AG04450 (cell line): ENCODE results near the gene CYP27A1. TPM values are rescaled to one million over a fixed set of nuclear protein-coding genes. Genes with fewer than 3 reads are reported as not detected.

ENCODE experiments used
- CTCF ChIA-PET: fragments of 300-600, 350-600 bp; formaldehyde crosslinking; extraction: SDS; loops from one replicate; lab custom pipeline; 2022; ENCODE audit warnings: antibody characterized with exemption, inconsistent platforms; lab: Charles Lee
- POLR2A ChIA-PET: fragments of 350-600 bp; formaldehyde crosslinking; extraction: SDS; loops from one replicate; lab custom pipeline; 2021; ENCODE audit warnings: antibody characterized with exemption, inconsistent platforms; lab: Yijun Ruan, JAX
- DNase-seq: peaks from one replicate; pipeline ENCODE4 v3.0.0-alpha.2; 2011; ENCODE audit warnings: low read depth, low spot score
- H3K27ac ChIP-seq: one replicate; pipeline ENCODE4 v1.5.1; 2012; ENCODE audit warnings: low read depth, low read length, control low read depth
- H3K27me3 ChIP-seq: one replicate; pipeline ENCODE4 v1.6.0; 2012; ENCODE audit warnings: low read length; ENCODE audit not compliant: control insufficient read depth, insufficient read depth
- H3K4me3 ChIP-seq: 2 replicates; pipeline ENCODE4 v1.5.1; 2011; ENCODE audit warnings: mild to moderate bottlenecking, low read depth, low read length, control low read depth
- H3K9me3 ChIP-seq: 2 replicates; pipeline ENCODE4 v1.5.1; 2012; ENCODE audit warnings: low read length; ENCODE audit not compliant: control insufficient read depth, insufficient read depth
- polyA plus RNA-seq: library from polyadenylated mRNA; depleted of rRNA; stranded (reverse); fragments of >200 nt; gene quantifications from 2 replicates; pipeline ENCODE4 v1.2.3, GENCODE V29; 2011
- TF ChIP-seq, protein P1 (sequence below): IDR thresholded peaks from 2 replicates; pipeline ENCODE4 v1.5.1; 2011; ENCODE audit warnings: low read depth, low read length, control low read depth, inconsistent platforms

The CYP27A1 gene
- polyA plus RNA-seq, 1 experiment, result 25.6 TPM

- DNase-seq, result no peak
- CTCF ChIA-PET, result interaction anchor here (0.7 to 1.1 kb wide), 3 partner anchors 14 to 59 kb away, joined by 3 to 4 read pairs (median 3); partner anchors contain the start of gene TTLL4
- TF ChIP-seq, protein P1, sequence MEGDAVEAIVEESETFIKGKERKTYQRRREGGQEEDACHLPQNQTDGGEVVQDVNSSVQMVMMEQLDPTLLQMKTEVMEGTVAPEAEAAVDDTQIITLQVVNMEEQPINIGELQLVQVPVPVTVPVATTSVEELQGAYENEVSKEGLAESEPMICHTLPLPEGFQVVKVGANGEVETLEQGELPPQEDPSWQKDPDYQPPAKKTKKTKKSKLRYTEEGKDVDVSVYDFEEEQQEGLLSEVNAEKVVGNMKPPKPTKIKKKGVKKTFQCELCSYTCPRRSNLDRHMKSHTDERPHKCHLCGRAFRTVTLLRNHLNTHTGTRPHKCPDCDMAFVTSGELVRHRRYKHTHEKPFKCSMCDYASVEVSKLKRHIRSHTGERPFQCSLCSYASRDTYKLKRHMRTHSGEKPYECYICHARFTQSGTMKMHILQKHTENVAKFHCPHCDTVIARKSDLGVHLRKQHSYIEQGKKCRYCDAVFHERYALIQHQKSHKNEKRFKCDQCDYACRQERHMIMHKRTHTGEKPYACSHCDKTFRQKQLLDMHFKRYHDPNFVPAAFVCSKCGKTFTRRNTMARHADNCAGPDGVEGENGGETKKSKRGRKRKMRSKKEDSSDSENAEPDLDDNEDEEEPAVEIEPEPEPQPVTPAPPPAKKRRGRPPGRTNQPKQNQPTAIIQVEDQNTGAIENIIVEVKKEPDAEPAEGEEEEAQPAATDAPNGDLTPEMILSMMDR, result no peak
- no peaks in the 10 kb centered on the region for H3K9me3 ChIP-seq
- no peak overlapping the region for H3K4me3 ChIP-seq
- POLR2A ChIA-PET, result interaction anchor here (0.6 kb wide), 1 partner anchor 57 kb away, joined by 10 read pairs; no protein-coding TSS in a partner anchor
- no peak overlapping the region for H3K27ac ChIP-seq
- H3K27me3 ChIP-seq, result no peaks in the 10 kb centered on the region
Measured at GRCh38 chr2:218746470-218746795, 35.5 kb upstream of the CYP27A1 start.

DNA sequence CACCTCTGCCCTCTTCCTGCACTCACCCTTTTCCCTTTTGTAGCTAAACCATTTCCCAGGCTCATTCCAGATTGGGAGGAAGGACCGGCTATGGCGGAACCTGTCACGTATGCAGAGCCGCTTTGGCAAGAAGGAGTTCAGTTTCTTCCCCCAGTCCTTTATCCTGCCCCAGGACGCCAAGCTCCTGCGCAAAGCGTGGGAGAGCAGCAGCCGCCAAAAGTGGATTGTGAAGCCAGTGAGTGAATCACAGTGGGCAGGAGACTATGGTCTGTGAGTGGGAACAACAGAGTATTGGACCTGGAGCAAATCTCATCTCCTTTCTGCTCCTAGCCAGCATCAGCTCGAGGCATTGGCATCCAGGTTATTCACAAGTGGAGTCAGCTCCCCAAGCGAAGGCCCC lies 35.0 kb upstream of the CYP27A1 start:
- ChIA-PET POLR2A (no interaction called here), CTCF (interaction anchor here (1.1 kb wide), 1 partner anchor 36 kb away, joined by 4 read pairs; the partner anchor contains the start of gene TTLL4)
- Histone ChIP-seq H3K27ac (no peak overlapping the region), H3K27me3 (no peaks in the 10 kb centered on the region), H3K9me3 (no peaks in the 10 kb centered on the region), H3K4me3 (no peak overlapping the region)
- no peak for DNase-seq
- TF ChIP-seq, protein P1, result no peak

GRCh38 chr2:218748741-218749441 lies 33.1 kb upstream of the CYP27A1 start:
- TF ChIP-seq, protein P1, result no peak
- POLR2A ChIA-PET, result interaction anchor here (0.6 kb wide), 1 partner anchor 17 kb away, joined by 3 read pairs; no protein-coding TSS in a partner anchor

DNA sequence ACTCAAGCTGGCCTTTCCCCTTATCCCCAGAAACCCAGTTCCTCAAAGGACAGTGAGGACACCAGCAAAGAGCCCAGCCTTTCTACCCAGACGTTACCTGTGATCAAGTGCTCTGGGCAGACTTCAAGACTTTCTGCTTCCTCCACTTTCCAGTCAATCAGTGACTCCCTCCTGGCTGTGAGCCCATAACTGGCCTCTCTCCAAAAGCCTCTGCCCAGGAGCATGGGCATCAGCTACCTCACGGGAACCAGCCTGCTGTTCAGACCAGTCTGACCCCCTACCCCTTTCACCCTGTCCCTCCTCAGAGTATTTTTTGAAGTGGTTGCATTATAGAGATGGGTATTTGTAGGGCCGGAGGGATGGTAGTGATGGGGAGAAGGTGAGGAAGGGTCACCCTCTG lies 27.7 kb upstream of the CYP27A1 start:
- Histone ChIP-seq H3K27me3 (no peaks in the 10 kb centered on the region), H3K9me3 (no peaks in the 10 kb centered on the region), H3K27ac (no peak overlapping the region), H3K4me3 (no peak overlapping the region)
- ChIA-PET CTCF (no interaction called here), POLR2A (no interaction called here)
- no peak for DNase-seq
- TF ChIP-seq, protein P1, result no peak

More at GRCh38 chr2:218748741-218749441, 33.1 kb upstream of the CYP27A1 start:
- no peak overlapping the region for H3K27ac ChIP-seq
- H3K9me3 ChIP-seq, result no peaks in the 10 kb centered on the region
- H3K4me3 ChIP-seq, result no peak overlapping the region
- no peak for DNase-seq
- no peaks in the 10 kb centered on the region for H3K27me3 ChIP-seq
- CTCF ChIA-PET, result no interaction called here

GRCh38 chr2:218754781-218755180 lies 27.2 kb upstream of the CYP27A1 start:
- TF ChIP-seq, protein P1, result no peak
- H3K4me3 ChIP-seq, result no peak overlapping the region
- DNase-seq, result no peak
- H3K27me3 ChIP-seq, result no peaks in the 10 kb centered on the region
- ChIA-PET POLR2A (no interaction called here), CTCF (no interaction called here)
- no peaks in the 10 kb centered on the region for H3K9me3 ChIP-seq
- H3K27ac ChIP-seq, result no peak overlapping the region
